Calu3 (cell line): ENCODE results near the gene SLC3A2. TPM values are rescaled to one million over a fixed set of nuclear protein-coding genes. Genes with fewer than 3 reads are reported as not detected.
A peak's percentile ranks its signal among the peaks of the same experiment; 100 is the strongest.

Experiments
- BruUV-seq: library from RNA; stranded (reverse); fragments of 400-500 nt; replicated peaks from 2 replicates; lab custom pipeline; 2021; lab: Mats Ljungman, UMichigan
- CTCF ChIA-PET: fragments of 300-600 bp; sonication (Branson Sonifier 250); formaldehyde crosslinking; loops from one replicate; lab custom pipeline; 2022; ENCODE audit warnings: antibody characterized with exemption; lab: Charles Lee
- DNase-seq: peaks from one replicate; pipeline ENCODE4 v3.0.0; 2022
- H3K27ac Mint-ChIP-seq: one replicate; pipeline ENCODE4 v1.8.0; 2022; ENCODE audit warnings: mixed read lengths; ENCODE audit not compliant: unreplicated experiment
- H3K27me3 Mint-ChIP-seq: one replicate; pipeline ENCODE4 v1.8.0; 2022; ENCODE audit warnings: mixed read lengths; ENCODE audit not compliant: unreplicated experiment
- H3K36me3 Mint-ChIP-seq: one replicate; pipeline ENCODE4 v1.8.0; 2022; ENCODE audit warnings: mild to moderate bottlenecking, moderate library complexity, mixed read lengths; ENCODE audit not compliant: insufficient read depth, unreplicated experiment
- H3K4me1 Mint-ChIP-seq: one replicate; pipeline ENCODE4 v1.8.0; 2022; ENCODE audit warnings: mild to moderate bottlenecking, low read depth, mixed read lengths; ENCODE audit not compliant: unreplicated experiment
- H3K4me3 Mint-ChIP-seq: one replicate; pipeline ENCODE4 v1.8.0; 2022; ENCODE audit warnings: mild to moderate bottlenecking, low read depth, moderate library complexity, mixed read lengths; ENCODE audit not compliant: unreplicated experiment
- H3K9me3 Mint-ChIP-seq: one replicate; pipeline ENCODE4 v1.8.0; 2022; ENCODE audit warnings: low read depth, mixed read lengths; ENCODE audit not compliant: unreplicated experiment
- intact Hi-C: fragments of 100-400 bp; cut with micrococcal nuclease; formaldehyde crosslinking; loops from one replicate; pipeline ENCODE4 v1.10.0; 2022; ENCODE audit not compliant: unreplicated experiment
- total RNA-seq: library from RNA; stranded (reverse); gene quantifications from 2 replicates; pipeline ENCODE4 v1.2.3, GENCODE V29; 2022
- TF ChIP-seq, protein P1 (sequence below): fragments of 200-600 bp; IDR thresholded peaks from one replicate; pipeline ENCODE4 v1.8.0; 2022; ENCODE audit warnings: antibody characterized with exemption; ENCODE audit not compliant: unreplicated experiment

SLC3A2 gene
- total RNA-seq, 1 experiment from 2014 or later: 444 TPM

DNA sequence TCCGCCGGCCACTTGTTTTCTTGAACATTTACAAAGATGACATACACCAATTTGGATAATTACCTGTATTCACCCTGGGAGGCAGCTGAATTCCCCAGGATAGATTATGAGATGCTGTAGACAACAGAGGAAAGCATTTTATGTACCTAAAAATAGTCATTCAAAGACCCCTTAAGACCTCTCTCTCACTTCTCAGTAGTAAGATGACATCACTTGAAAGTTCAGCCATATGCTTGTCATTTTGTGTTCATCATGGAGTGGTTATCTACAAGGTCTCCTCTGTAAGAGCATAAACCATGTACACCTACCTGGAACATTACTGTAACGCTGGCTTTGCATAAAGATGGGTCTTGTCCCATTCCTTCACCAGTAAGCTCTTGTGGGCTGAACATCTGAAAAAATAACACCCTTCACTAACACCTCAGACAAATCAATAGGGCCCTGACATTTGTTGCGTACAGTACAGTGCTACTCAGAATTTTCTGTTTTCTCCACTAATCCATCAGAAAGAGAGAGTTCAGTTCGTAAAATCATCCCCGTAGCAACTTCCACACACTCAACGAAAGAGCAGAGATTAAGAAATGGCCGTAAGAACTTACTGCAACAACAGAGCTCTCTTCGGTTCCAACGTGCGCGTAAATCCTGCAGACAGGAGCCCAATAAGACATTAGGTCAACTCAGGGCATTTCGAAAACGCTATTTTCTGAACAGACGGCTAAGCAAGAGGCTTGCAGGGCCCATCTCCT is 25.7 kb upstream of the SLC3A2 start:
- Mint-ChIP-seq H3K9me3 (no peaks in the 10 kb centered on the region), H3K4me1 (peaks cover 43% of the 10 kb centered on the region), H3K4me3 (peak overlapping the region; percentile 61), H3K27me3 (no peaks in the 10 kb centered on the region), H3K36me3 (peaks cover 87% of the 10 kb centered on the region), H3K27ac (peak overlapping the region; percentile 98)
- DNase-seq: no peak
- TF ChIP-seq, protein P1, sequence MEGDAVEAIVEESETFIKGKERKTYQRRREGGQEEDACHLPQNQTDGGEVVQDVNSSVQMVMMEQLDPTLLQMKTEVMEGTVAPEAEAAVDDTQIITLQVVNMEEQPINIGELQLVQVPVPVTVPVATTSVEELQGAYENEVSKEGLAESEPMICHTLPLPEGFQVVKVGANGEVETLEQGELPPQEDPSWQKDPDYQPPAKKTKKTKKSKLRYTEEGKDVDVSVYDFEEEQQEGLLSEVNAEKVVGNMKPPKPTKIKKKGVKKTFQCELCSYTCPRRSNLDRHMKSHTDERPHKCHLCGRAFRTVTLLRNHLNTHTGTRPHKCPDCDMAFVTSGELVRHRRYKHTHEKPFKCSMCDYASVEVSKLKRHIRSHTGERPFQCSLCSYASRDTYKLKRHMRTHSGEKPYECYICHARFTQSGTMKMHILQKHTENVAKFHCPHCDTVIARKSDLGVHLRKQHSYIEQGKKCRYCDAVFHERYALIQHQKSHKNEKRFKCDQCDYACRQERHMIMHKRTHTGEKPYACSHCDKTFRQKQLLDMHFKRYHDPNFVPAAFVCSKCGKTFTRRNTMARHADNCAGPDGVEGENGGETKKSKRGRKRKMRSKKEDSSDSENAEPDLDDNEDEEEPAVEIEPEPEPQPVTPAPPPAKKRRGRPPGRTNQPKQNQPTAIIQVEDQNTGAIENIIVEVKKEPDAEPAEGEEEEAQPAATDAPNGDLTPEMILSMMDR: no peak
- CTCF ChIA-PET: interaction anchor here (0.6 to 1.2 kb wide), 6 partner anchors 21 to 1331 kb away, joined by 3 to 6 read pairs (median 3); partner anchors contain the start of gene STIP1
- BruUV-seq: TSS peak; percentile 57
- intact Hi-C loops: no loop called here

DNA sequence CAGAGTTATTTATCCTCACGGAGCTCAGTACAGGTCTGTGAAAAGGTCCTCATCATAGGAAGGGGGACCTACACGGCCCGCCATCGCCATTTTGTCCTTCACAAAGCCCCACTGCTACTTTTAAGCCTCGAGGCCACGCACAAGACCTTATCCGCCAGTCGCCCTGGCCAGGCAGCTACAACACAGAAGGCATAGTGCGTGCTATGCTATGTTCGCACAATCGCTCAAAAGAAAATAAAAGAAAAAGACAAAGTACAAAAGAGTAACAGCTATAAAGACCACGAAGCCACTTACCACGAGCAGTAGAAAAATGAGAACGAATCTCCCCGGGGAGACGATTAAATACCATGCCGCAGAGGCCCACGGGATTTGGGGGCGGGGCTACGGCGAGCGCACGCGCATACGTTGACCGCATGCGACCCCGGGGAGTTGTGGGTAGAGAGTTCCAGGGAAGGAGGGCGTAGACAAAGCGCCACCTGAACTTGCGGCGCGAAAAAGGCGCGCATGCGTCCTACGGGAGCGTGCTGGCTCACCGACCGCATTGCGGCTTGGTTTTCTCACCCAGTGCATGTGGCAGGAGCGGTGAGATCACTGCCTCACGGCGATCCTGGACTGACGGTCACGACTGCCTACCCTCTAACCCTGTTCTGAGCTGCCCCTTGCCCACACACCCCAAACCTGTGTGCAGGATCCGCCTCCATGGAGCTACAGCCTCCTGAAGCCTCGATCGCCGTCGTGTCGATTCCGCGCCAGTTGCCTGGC is 24.9 kb upstream of the SLC3A2 start:
- Mint-ChIP-seq H3K4me3 (peak overlapping the region; percentile 61), H3K9me3 (no peaks in the 10 kb centered on the region), H3K4me1 (peaks cover 43% of the 10 kb centered on the region), H3K27me3 (no peaks in the 10 kb centered on the region), H3K27ac (peak overlapping the region; percentile 98), H3K36me3 (peaks cover 80% of the 10 kb centered on the region)
- intact Hi-C loops: no loop called here
- TF ChIP-seq, protein P1: no peak
- BruUV-seq: no TSS peak
- CTCF ChIA-PET: interaction anchor here (0.6 to 1.2 kb wide), 5 partner anchors 20 to 1330 kb away, joined by 3 to 6 read pairs (median 3); partner anchors contain the start of gene STIP1
- DNase-seq: peak; percentile 97

DNA sequence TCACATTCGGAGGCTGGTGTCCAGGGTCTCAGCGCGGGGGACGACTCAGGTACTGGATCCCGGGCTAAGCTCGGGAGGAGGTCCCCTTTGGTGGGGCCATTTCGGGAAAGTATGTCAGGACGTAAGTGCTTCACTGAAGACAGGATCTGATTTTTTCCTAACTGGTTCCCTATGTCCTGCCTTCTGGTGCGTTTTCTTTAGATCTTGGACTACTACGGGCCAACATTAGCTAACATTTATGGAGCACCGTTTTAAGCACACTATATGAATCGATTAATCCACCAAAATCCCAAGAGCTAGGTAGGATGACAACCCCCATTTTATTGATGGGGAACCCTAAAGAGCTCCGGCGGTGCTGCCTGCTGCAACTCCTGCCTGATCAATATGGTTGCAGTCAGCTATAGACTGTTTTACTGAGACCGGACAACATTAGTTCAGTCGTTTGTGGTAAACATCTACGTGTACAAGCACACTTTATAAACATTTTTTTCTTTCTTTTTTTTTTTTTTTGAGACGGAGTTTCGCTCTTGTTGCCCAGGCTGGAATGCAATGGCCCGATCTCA is 24.3 kb upstream of the SLC3A2 start:
- Mint-ChIP-seq H3K27me3 (no peaks in the 10 kb centered on the region), H3K9me3 (no peaks in the 10 kb centered on the region), H3K4me3 (peak overlapping the region; percentile 61), H3K36me3 (peaks cover 74% of the 10 kb centered on the region), H3K27ac (peak overlapping the region; percentile 98), H3K4me1 (peaks cover 42% of the 10 kb centered on the region)
- BruUV-seq: TSS peak; percentile 89
- CTCF ChIA-PET: interaction anchor here (0.7 to 1.2 kb wide), 3 partner anchors 11 to 28 kb away, joined by 3 to 4 read pairs (median 3); no protein-coding TSS in a partner anchor
- intact Hi-C loops: no loop called here
- TF ChIP-seq, protein P1: no peak
- no peak for DNase-seq

DNA sequence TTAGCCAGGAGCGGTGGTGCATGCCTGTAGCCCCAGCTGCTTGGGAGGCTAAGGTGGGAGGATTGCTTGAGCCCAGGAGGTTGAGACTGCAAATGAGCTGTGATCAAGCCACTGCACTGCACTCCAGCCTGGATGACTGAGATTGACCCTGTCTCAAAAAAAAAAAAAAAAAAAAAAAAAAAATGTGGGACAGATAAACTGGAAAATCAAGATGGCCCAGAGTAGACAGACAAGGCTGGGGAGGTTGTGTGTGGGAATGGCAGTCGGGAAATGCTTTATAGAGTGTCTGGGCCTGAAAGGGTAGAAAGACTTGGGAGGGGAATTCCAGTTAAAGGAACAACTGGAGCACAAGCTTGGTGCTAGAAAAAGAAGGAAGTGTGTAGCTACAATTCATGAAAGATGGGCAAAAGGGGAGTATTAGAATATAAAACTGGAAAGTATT is 23.1 kb upstream of the SLC3A2 start:
- Mint-ChIP-seq H3K36me3 (peaks cover 65% of the 10 kb centered on the region), H3K4me1 (peaks cover 37% of the 10 kb centered on the region), H3K4me3 (peak overlapping the region; percentile 61), H3K27ac (peak overlapping the region; percentile 98), H3K27me3 (no peaks in the 10 kb centered on the region), H3K9me3 (no peaks in the 10 kb centered on the region)
- no TSS peak for BruUV-seq
- DNase-seq: no peak
- intact Hi-C loops: no loop called here
- CTCF ChIA-PET: interaction anchor here (1.0 to 1.2 kb wide), 2 partner anchors 27 to 71 kb away, joined by 3 read pairs; no protein-coding TSS in a partner anchor
- TF ChIP-seq, protein P1: no peak
